ENCODE measurements around the gene FADS1. TPM values are rescaled to one million over a fixed set of nuclear protein-coding genes. Genes with fewer than 3 reads are reported as not detected.

The FADS1 gene
- total RNA-seq, 1 donor from 2014 or later: 24.1 TPM

- H3K4me1 ChIP-seq: peaks cover 16% of the 10 kb centered on the region
- H3K9me3 ChIP-seq (replicated peaks): no peaks in the 10 kb centered on the region
- DNase-seq: no peak
- no peaks in the 10 kb centered on the region for H3K36me3 ChIP-seq
- no peak for TF ChIP-seq CTCF (IDR thresholded peaks at IDR 0.05; ENCODE audit: borderline replicate concordance)
- H3K27ac ChIP-seq (replicated peaks): no peak overlapping the region
- intact Hi-C loops (cut with micrococcal nuclease): no loop called here
- no peaks in the 10 kb centered on the region for H3K27me3 ChIP-seq (ENCODE audit: low read depth)
- H3K4me3 ChIP-seq: no peak overlapping the region
Observed at GRCh38 chr11:61775606-61776554, 40.9 kb downstream of the FADS1 start.

GRCh38 chr11:61775106-61775505, 41.7 kb downstream of the FADS1 start:
- Histone ChIP-seq H3K27ac (replicated peaks) (no peak overlapping the region), H3K36me3 (no peaks in the 10 kb centered on the region), H3K27me3 (ENCODE audit: low read depth) (no peaks in the 10 kb centered on the region), H3K4me1 (peaks cover 16% of the 10 kb centered on the region), H3K4me3 (no peak overlapping the region), H3K9me3 (replicated peaks) (no peaks in the 10 kb centered on the region)
- intact Hi-C loops (cut with micrococcal nuclease): no loop called here
- no peak for TF ChIP-seq CTCF (IDR thresholded peaks at IDR 0.05; ENCODE audit: borderline replicate concordance)
- no peak for DNase-seq

GRCh38 chr11:61774411-61774810, 42.4 kb downstream of the FADS1 start:
- Histone ChIP-seq H3K36me3 (no peaks in the 10 kb centered on the region), H3K9me3 (replicated peaks) (no peaks in the 10 kb centered on the region), H3K27ac (replicated peaks) (no peak overlapping the region), H3K27me3 (ENCODE audit: low read depth) (no peaks in the 10 kb centered on the region), H3K4me3 (no peak overlapping the region), H3K4me1 (peaks cover 16% of the 10 kb centered on the region)
- intact Hi-C loops (cut with micrococcal nuclease): no loop called here
- no peak for TF ChIP-seq CTCF (IDR thresholded peaks at IDR 0.05; ENCODE audit: borderline replicate concordance)
- no peak for DNase-seq

GRCh38 chr11:61773809-61774208, 43.0 kb downstream of the FADS1 start:
- H3K4me3 ChIP-seq: no peak overlapping the region
- H3K4me1 ChIP-seq: peaks cover 16% of the 10 kb centered on the region
- intact Hi-C loops (cut with micrococcal nuclease): no loop called here
- TF ChIP-seq CTCF (IDR thresholded peaks at IDR 0.05; ENCODE audit: borderline replicate concordance): no peak
- H3K27ac ChIP-seq (replicated peaks): no peak overlapping the region
- no peaks in the 10 kb centered on the region for H3K36me3 ChIP-seq
- no peaks in the 10 kb centered on the region for H3K9me3 ChIP-seq (replicated peaks)
- no peak for DNase-seq
- no peaks in the 10 kb centered on the region for H3K27me3 ChIP-seq (ENCODE audit: low read depth)

GRCh38 chr11:61773356-61773755, 43.4 kb downstream of the FADS1 start:
- H3K4me3 ChIP-seq: no peak overlapping the region
- H3K27ac ChIP-seq (replicated peaks): no peak overlapping the region
- H3K36me3 ChIP-seq: no peaks in the 10 kb centered on the region
- TF ChIP-seq CTCF (IDR thresholded peaks at IDR 0.05; ENCODE audit: borderline replicate concordance): no peak
- no peaks in the 10 kb centered on the region for H3K9me3 ChIP-seq (replicated peaks)
- intact Hi-C loops (cut with micrococcal nuclease): no loop called here
- peaks cover 16% of the 10 kb centered on the region for H3K4me1 ChIP-seq
- no peaks in the 10 kb centered on the region for H3K27me3 ChIP-seq (ENCODE audit: low read depth)
- no peak for DNase-seq

All from left ventricle myocardium inferior (tissue), 1 donor.